HG03520 (cell line): Measurements from ENCODE around the gene PEAK3.

ENCODE experiments used
- ATAC-seq: cut with Tn5 transposase; IDR thresholded peaks from one replicate; pipeline ENCODE4 v1.9.1; 2021; ENCODE audit warnings: mild to moderate bottlenecking, moderate library complexity; ENCODE audit not compliant: unreplicated experiment

Gene PEAK3

DNA sequence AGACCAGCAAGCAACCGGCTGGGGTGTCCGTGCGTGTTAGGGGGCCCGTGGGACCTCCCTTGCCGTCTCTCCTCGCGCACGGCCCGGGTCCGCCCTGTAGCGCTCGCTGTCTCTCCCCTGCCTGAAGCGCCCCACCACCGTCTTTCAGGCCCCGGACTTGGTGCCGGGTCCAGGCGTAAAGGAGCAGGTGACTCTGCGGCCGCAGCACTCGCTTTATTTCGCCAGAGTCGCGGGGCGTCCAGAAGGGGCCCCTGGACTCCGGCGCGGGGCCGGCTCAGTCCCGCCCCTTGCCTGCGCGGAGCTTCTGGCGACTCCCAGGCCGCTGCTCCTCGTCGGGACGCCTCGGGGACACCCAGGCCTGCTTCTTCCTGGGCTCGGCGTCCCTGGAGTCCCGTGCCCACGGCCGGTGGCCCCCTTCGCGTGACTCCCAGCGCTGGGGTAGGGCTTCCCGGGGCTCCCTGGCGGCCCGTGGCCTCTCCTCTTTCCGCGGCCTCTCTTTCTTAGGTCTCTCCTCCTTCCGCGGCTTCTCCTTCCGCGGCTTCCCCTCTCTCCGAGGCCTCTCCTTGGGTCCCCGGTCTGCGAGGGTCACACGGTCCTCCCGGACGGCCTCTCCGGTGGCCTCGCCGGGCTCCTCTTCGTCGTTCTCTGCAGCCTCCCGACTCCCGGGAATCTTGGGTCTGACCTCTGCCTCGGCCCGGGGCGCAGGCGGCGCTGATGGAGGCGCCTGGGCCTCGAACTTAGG, 29.7 kb downstream of the PEAK3 start:
- ATAC-seq: no peak

GRCh38 chr19:2251106-2252054, 30.6 kb downstream of the PEAK3 start:
- no peak for ATAC-seq

- ATAC-seq: no peak
These were observed 31.2 kb downstream of the PEAK3 start for GRCh38 chr19:2250766-2251105.

- ATAC-seq: no peak
These were observed 31.9 kb downstream of the PEAK3 start for GRCh38 chr19:2249880-2250765.

DNA sequence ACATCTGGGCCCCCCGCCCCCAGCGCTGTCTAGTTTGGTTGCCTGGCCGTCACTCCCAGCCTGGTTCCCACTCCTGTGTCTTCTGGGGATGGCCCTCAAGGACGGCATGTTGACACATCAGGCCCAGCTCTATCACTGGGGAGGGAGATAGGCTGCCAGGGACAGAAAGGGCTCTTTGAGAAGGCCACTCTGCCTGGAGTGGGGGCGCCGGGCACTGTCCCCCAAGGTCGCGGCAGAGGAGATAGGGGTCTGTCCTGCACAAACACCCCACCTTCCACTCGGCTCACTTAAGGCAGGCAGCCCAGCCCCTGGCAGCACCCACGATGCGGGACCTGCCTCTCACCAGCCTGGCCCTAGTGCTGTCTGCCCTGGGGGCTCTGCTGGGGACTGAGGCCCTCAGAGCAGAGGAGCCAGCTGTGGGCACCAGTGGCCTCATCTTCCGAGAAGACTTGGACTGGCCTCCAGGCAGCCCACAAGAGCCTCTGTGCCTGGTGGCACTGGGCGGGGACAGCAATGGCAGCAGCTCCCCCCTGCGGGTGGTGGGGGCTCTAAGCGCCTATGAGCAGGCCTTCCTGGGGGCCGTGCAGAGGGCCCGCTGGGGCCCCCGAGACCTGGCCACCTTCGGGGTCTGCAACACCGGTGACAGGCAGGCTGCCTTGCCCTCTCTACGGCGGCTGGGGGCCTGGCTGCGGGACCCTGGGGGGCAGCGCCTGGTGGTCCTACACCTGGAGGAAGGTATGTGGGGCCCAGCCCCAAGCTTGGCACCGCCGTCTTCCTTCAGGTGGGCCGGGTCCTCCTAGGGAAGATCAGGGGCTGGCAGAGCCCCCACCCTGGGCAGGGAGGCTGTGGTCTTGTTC, 32.7 kb downstream of the PEAK3 start, which contains the start of gene AMH:
TSS of gene AMH (plus strand) at position 314 of the 857 bp plus-strand sequence. CDS start at position 324, 10 bp downstream.
- no peak for ATAC-seq

DNA sequence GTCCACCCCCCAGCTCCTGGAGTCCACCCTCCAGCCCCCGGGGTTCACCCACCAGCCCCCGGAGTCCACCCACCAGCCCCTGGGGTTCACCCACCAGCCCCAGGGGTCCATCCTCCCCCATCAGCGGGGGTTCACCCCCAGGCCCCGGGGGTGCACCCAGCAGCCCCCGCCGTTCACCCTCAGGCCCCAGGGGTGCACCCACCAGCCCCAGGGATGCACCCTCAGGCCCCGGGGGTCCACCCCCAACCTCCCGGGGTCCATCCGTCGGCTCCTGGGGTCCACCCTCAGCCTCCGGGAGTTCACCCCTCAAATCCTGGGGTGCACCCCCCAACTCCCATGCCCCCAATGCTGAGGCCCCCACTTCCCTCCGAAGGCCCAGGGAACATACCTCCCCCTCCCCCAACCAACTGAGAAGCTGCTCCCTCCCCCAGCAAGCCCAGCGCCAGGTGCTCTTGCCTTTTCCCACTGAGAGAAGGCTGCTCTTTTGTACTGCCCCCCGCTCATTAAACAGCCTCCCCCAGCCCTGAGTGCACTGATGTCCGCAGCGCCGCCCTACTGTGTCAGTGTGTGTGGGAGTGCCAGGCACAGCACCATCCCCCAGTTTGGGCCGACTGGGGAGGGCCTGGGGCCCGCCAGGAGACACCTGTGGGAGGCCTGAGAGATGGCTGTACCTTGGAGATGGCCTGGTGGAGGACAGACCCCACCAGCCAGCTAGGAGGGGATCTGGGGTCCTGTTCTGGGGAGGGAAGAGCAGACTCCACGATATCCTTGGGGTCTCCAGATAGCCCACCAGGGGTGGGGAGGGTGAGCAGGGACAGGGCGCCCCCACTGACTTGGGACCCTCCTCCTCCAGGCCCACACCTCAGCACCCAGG, 33.6 kb downstream of the PEAK3 start:
- no peak for ATAC-seq

GRCh38 chr19:2247433-2248101, 34.4 kb downstream of the PEAK3 start:
- ATAC-seq: no peak

DNA sequence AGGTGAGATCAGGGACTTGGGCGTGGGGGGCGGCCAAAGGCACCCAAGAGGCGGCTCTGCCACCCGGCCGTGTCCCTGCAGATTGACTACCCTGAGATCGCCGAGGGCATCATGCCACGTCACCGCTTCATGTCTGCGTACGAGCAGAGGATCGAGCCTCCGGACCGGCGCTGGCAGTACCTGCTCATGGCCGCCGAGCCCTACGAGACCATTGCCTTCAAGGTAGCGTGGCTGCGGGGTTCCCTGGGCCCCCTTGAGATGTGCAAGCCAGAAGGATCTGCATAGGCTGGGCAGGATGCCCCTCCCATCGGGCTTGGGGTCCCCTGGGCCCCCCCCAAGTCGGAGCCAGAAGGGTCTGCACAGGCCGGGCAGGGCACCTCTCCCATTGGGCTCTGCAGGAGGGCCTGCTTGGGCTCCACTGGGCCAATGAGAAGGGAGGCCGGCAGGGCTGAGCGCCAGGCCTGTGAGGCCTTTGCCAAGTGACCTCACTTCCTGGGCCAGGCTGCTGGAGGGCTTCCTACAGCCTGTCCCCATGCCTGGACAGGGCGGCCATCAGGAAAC, 35.1 kb downstream of the PEAK3 start:
- ATAC-seq: no peak

GRCh38 chr19:2246014-2246620, 35.9 kb downstream of the PEAK3 start:
- ATAC-seq: no peak

- no peak for ATAC-seq
These were observed 36.7 kb downstream of the PEAK3 start for GRCh38 chr19:2245273-2245672.

DNA sequence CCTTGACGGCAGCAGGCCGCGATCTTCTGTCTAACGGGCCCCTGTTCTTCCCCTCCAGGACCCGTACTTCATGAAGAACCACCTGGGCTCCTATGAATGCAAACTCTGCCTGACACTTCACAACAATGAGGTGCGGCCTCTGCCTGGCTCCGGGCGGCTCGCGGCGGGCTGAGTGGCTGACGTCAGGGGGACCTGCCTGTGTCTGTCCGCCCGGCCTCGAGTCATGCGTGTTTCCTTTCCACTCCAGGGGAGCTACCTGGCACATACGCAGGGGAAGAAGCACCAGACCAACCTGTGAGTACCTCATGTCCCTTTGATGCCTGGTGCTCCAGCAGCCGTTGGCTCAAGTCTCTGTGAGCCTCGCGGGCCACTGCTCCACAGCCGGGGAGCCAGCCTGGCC, 37.5 kb downstream of the PEAK3 start:
- ATAC-seq: no peak

- ATAC-seq: no peak
These were observed 37.9 kb downstream of the PEAK3 start for GRCh38 chr19:2244125-2244411.

- ATAC-seq: no peak
These were observed 38.5 kb downstream of the PEAK3 start for GRCh38 chr19:2243274-2244124.

- ATAC-seq: no peak
These were observed 39.2 kb downstream of the PEAK3 start for GRCh38 chr19:2242816-2243215.

DNA sequence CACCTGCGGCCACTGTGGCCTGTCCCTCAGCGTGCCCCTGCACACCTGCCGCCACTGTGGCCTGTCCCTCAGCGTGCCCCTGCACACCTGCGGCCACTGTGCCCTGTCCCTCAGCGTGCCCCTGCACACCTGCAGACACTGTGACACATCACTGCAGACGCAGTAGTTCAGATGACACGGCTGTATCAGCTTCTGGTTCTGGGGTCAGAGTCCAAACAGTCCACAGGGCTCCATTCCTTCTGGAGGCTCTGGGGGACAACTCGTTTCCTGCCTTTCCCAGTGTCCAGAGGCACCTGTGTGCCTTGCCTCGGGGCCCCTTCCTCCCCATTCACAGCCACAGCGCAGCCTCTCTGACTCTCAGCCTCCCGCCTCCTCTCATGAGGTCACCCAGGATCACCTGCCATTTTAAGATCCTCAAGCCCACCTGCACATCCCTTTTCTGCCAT, 39.9 kb downstream of the PEAK3 start:
- ATAC-seq: no peak

DNA sequence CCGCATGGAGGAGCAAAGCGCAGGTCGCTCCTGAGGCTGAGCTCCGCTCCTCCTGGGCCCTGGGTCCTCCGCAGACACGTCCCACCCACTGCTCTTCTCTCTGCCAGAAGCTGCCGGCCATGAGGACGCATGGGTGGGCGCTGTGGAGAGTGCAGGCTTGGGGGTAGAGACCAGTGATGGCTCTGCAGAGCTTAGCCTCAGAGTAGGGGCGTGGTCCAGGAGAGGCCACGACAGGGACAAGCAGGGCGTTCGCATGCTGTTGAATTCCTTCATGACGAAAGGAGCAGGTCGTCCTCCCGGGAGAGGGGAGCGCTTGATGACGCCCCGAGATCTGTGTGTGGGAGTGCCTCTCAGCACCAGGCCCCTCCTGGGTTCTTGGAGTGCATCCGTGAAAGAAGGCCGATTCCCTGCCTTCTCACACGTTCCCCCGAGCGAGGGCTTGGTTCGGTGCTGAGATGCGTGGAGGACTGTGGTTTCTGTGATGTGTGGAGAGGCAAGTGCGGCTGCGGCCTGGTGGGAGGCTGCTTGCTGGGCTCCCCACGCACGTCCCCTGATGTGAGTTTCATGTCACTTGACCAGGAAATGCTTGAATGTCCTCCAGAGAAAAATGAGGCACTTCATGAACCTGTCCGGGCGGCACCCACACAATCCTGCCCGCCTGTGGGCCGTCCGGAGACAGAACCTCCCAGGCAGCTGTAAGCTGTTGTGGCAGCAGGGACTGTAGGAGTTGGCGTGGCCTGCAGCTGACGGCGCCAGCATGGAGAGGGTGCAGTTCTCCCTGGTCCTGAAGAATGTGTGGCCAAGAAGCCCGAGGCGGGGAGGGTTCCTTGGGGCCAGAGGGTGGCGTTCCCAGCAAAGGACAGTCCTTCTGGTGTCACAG, 40.9 kb downstream of the PEAK3 start:
- ATAC-seq: no peak
